HCT116 (cell line): Measurements from ENCODE around the gene TSHZ1.

Experiments used
- CTCF ChIP-seq, 3 experiments: fragments of 200-600 bp in 1 of 3; sonication (generic) in 1 of 3; IDR thresholded peaks in 2 of 3; conservative IDR thresholded peaks in 1 of 3; 2 replicates each; pipeline ENCODE4 v1.5.1; 2012 to 2017; ENCODE audit warnings: low read depth in 2 of 3, low read length in 2 of 3, antibody characterized with exemption in 1 of 3, borderline replicate concordance in 1 of 3, control low read depth in 1 of 3, mild to moderate bottlenecking in 1 of 3, mixed read lengths in 1 of 3, mixed run types in 1 of 3, moderate library complexity in 1 of 3; ENCODE audit not compliant: insufficient read depth in 1 of 3
- EZH2 ChIP-seq: fragments of 200-600 bp; sonication (generic); IDR thresholded peaks from 2 replicates; pipeline ENCODE4 v1.6.1; 2017; ENCODE audit warnings: antibody characterized with exemption, mixed run types
- POLR2A ChIP-seq: IDR thresholded peaks from 2 replicates; pipeline ENCODE4 v1.7.0; 2011; ENCODE audit warnings: borderline replicate concordance; ENCODE audit not compliant: insufficient read depth, insufficient read length; ENCODE audit errors: extremely low read depth

GRCh38 chr18:75179819-75180600 is 30.6 kb upstream of the TSHZ1 start:
- TF ChIP-seq CTCF (IDR thresholded peaks at IDR 0.05 in 2 of 3, conservative IDR thresholded peaks at IDR 0.05 in 1 of 3; ENCODE audit: borderline replicate concordance in 1 of 3, insufficient read depth in 1 of 3, low read depth in 2 of 3, low read length in 2 of 3) = no peak
- no peak for TF ChIP-seq POLR2A
- no peak for TF ChIP-seq EZH2
